H9 (cell line): ENCODE results near the gene TRIM2. TPM values are rescaled to one million over a fixed set of nuclear protein-coding genes. Genes with fewer than 3 reads are reported as not detected.

Experiments used
- DNase-seq: peaks from one replicate; pipeline ENCODE4 v3.0.0-alpha.2; 2017
- H2AFZ ChIP-seq: one replicate; pipeline ENCODE4 v1.6.1; 2013; ENCODE audit warnings: mild to moderate bottlenecking, low read length, control low read depth, moderate library complexity
- H2AK5ac ChIP-seq: 2 replicates; pipeline ENCODE4 v1.6.1; 2013; ENCODE audit warnings: low read length, control low read depth, mixed read lengths; ENCODE audit not compliant: insufficient read length
- H2BK120ac ChIP-seq: one replicate; pipeline ENCODE4 v1.6.1; 2013; ENCODE audit warnings: low read depth, mild to moderate bottlenecking, low read length, control low read depth, inconsistent platforms; ENCODE audit not compliant: poor library complexity, severe bottlenecking
- H2BK12ac ChIP-seq: 2 replicates; pipeline ENCODE4 v1.6.1; 2013; ENCODE audit warnings: low read length, control low read depth, mixed read lengths, low read depth; ENCODE audit not compliant: insufficient read length
- H2BK15ac ChIP-seq: 2 replicates; pipeline ENCODE4 v1.6.1; 2013; ENCODE audit warnings: low read depth, low read length, control low read depth
- H2BK20ac ChIP-seq: one replicate; pipeline ENCODE4 v1.6.1; 2013; ENCODE audit warnings: low read depth, mild to moderate bottlenecking, low read length, control low read depth, inconsistent platforms; ENCODE audit not compliant: poor library complexity, severe bottlenecking
- H2BK5ac ChIP-seq: 2 replicates; pipeline ENCODE4 v1.6.1; 2013; ENCODE audit warnings: low read length, control low read depth, mixed read lengths; ENCODE audit not compliant: insufficient read length
- H3K14ac ChIP-seq: 2 replicates; pipeline ENCODE4 v1.6.1; 2013; ENCODE audit warnings: low read length, control low read depth; ENCODE audit not compliant: insufficient read depth
- H3K18ac ChIP-seq: 2 replicates; pipeline ENCODE4 v1.6.1; 2013; ENCODE audit warnings: low read depth, mild to moderate bottlenecking, mixed read lengths, low read length, control low read depth; ENCODE audit not compliant: insufficient read length
- H3K23ac ChIP-seq: 2 replicates; pipeline ENCODE4 v1.6.1; 2013; ENCODE audit warnings: low read length, control low read depth, mixed read lengths, low read depth; ENCODE audit not compliant: insufficient read length
- H3K23me2 ChIP-seq: 2 replicates; pipeline ENCODE4 v1.6.1; 2013; ENCODE audit warnings: low read depth, mild to moderate bottlenecking, mixed read lengths, low read length, control low read depth; ENCODE audit not compliant: insufficient read length, poor library complexity, severe bottlenecking
- H3K27ac ChIP-seq: 2 replicates; pipeline ENCODE4 v1.5.1; 2013; ENCODE audit warnings: low read length, control low read depth, mixed read lengths, low read depth; ENCODE audit not compliant: insufficient read length
- H3K27me3 ChIP-seq: 2 replicates; pipeline ENCODE4 v1.6.1; 2013; ENCODE audit warnings: low read length, control low read depth, inconsistent platforms; ENCODE audit not compliant: insufficient read depth
- H3K4ac ChIP-seq: 2 replicates; pipeline ENCODE4 v1.6.1; 2013; ENCODE audit warnings: low read depth, mild to moderate bottlenecking, control low read depth, inconsistent platforms, low read length, moderate library complexity
- H3K4me1 ChIP-seq: 2 replicates; pipeline ENCODE4 v1.6.1; 2013; ENCODE audit warnings: low read length, control low read depth, inconsistent platforms; ENCODE audit not compliant: insufficient read depth
- H3K4me2 ChIP-seq: 2 replicates; pipeline ENCODE4 v1.6.1; 2013; ENCODE audit warnings: low read length, control low read depth, mixed read lengths; ENCODE audit not compliant: insufficient read length, insufficient read depth
- H3K56ac ChIP-seq: 2 replicates; pipeline ENCODE4 v1.6.1; 2013; ENCODE audit warnings: low read depth, mild to moderate bottlenecking, mixed read lengths, low read length, control low read depth; ENCODE audit not compliant: insufficient read length
- H3K79me1 ChIP-seq: 2 replicates; pipeline ENCODE4 v1.6.1; 2013; ENCODE audit warnings: low read depth, mild to moderate bottlenecking, moderate library complexity, low read length, control low read depth, inconsistent platforms; ENCODE audit not compliant: insufficient read depth, poor library complexity, severe bottlenecking
- H3K79me2 ChIP-seq: 2 replicates; pipeline ENCODE4 v1.6.1; 2013; ENCODE audit warnings: low read length, control low read depth, inconsistent platforms; ENCODE audit not compliant: insufficient read depth
- H3K9ac ChIP-seq: 2 replicates; pipeline ENCODE4 v1.6.1; 2013; ENCODE audit warnings: low read length, control low read depth, mixed read lengths; ENCODE audit not compliant: insufficient read length; ENCODE audit errors: extremely low read depth
- H3K9me3 ChIP-seq: one replicate; pipeline ENCODE4 v1.6.1; 2013; ENCODE audit warnings: low read depth, low read length, inconsistent platforms; ENCODE audit not compliant: control insufficient read depth
- H3T11ph ChIP-seq: one replicate; pipeline ENCODE4 v1.6.1; 2013; ENCODE audit warnings: mild to moderate bottlenecking, low read length, control low read depth, inconsistent platforms
- H4K20me1 ChIP-seq: one replicate; pipeline ENCODE4 v1.6.1; 2013; ENCODE audit not compliant: control insufficient read depth, insufficient read length, insufficient read depth
- H4K5ac ChIP-seq: 2 replicates; pipeline ENCODE4 v1.6.1; 2013; ENCODE audit warnings: low read depth, mild to moderate bottlenecking, mixed read lengths, low read length, control low read depth; ENCODE audit not compliant: insufficient read length
- H4K8ac ChIP-seq: replicated peaks from 2 replicates; pipeline ENCODE4 v1.6.1; 2013; ENCODE audit warnings: low read length, control low read depth, mixed read lengths, low read depth; ENCODE audit not compliant: insufficient read length
- H4K91ac ChIP-seq: 2 replicates; pipeline ENCODE4 v1.6.1; 2013; ENCODE audit warnings: low read depth, mild to moderate bottlenecking, moderate library complexity, mixed read lengths, low read length, control low read depth; ENCODE audit not compliant: insufficient read length
- H3K27ac Mint-ChIP-seq, 3 experiments: 2 replicates in 2 of 3; 3 replicates in 1 of 3; pipeline ENCODE4 v1.8.0; 2020 to 2021; ENCODE audit warnings: mixed read lengths in 3 of 3, mild to moderate bottlenecking in 1 of 3, moderate library complexity in 1 of 3
- H3K27me3 Mint-ChIP-seq: 2 replicates; pipeline ENCODE4 v1.8.0; 2021; ENCODE audit warnings: low read depth, mild to moderate bottlenecking, moderate library complexity, mixed read lengths
- H3K36me3 Mint-ChIP-seq, 3 experiments: 2 replicates in 2 of 3; 3 replicates in 1 of 3; pipeline ENCODE4 v1.8.0; 2020 to 2021; ENCODE audit warnings: low read depth in 3 of 3, mixed read lengths in 3 of 3; ENCODE audit not compliant: insufficient read depth in 1 of 3
- H3K4me1 Mint-ChIP-seq, 2 experiments: 2 replicates each; pipeline ENCODE4 v1.8.0; 2020; ENCODE audit warnings: mixed read lengths in 2 of 2
- H3K4me3 Mint-ChIP-seq, 2 experiments: 2 replicates in 1 of 2; 3 replicates in 1 of 2; pipeline ENCODE4 v1.8.0; 2020 to 2021; ENCODE audit warnings: mild to moderate bottlenecking in 2 of 2, mixed read lengths in 2 of 2, moderate library complexity in 1 of 2
- H3K9me3 Mint-ChIP-seq, 2 experiments: 2 replicates in 1 of 2; 3 replicates in 1 of 2; pipeline ENCODE4 v1.8.0; 2020; ENCODE audit warnings: mild to moderate bottlenecking in 2 of 2, mixed read lengths in 2 of 2, moderate library complexity in 1 of 2
- WGBS: extraction: QIAGEN DNeasy Blood & Tissue Kit; methylation state at CpG from one replicate; pipeline ENCODE4 v1.1.7; 2013; ENCODE audit warnings: missing lambda C conversion rate, low lambda C conversion rate, mixed read lengths; ENCODE audit not compliant: insufficient read length; ENCODE audit errors: extremely low coverage; 5-methylcytosine and 5-hydroxymethylcytosine counted together
- total RNA-seq: library from RNA; stranded (reverse); gene quantifications from 2 replicates; pipeline ENCODE4 v1.2.1, GENCODE V29; 2021
- TF ChIP-seq, protein P1 (sequence below): fragments of 200-600 bp; sonication (generic); conservative IDR thresholded peaks from 3 replicates; pipeline ENCODE4 v1.8.0; 2021; ENCODE audit warnings: antibody characterized with exemption, mild to moderate bottlenecking

Gene TRIM2
- total RNA-seq, 1 experiment from 2014 or later: 28.9 TPM

DNA sequence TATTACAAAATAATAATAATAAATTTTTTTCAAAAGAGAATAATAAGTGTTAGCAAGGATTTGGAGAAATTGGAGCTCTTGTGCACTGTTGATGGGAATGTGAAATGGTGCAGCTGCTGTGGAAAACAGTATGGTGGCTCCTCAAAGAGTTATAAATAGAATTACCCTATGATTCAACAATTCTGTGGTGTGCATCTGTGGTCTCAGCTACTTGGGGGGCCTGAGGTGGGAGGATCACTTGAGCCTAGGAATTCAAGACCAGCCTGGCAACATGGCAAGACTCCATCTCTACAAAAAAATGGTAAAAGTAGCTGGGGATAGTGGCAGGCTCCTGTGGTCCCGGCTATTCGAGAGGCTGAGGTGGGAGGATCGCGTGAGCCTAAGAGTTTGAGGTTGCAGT lies 159.8 kb downstream of the TRIM2 start:
- Histone ChIP-seq H3T11ph (no peak overlapping the region), H3K23ac (no peak overlapping the region), H2BK5ac (no peak overlapping the region), H2BK12ac (no peak overlapping the region), H4K8ac (no peak overlapping the region), H3K27me3 (no peaks in the 10 kb centered on the region), H3K4me1 (no peaks in the 10 kb centered on the region), H3K23me2 (no peaks in the 10 kb centered on the region), H4K5ac (no peak overlapping the region), H2AFZ (no peak overlapping the region), H4K20me1 (no peaks in the 10 kb centered on the region), H3K18ac (no peak overlapping the region), H3K9me3 (no peaks in the 10 kb centered on the region), H3K27ac (no peak overlapping the region), H2BK15ac (no peak overlapping the region), H3K14ac (no peak overlapping the region), H3K9ac (no peak overlapping the region), H3K79me2 (no peaks in the 10 kb centered on the region), H4K91ac (no peak overlapping the region), H2BK120ac (no peak overlapping the region), H3K79me1 (no peaks in the 10 kb centered on the region), H2AK5ac (no peak overlapping the region), H3K4ac (no peak overlapping the region), H3K4me2 (no peak overlapping the region), H2BK20ac (no peak overlapping the region), H3K56ac (no peak overlapping the region)
- Mint-ChIP-seq H3K36me3 (peaks cover 23 to 66% (median 51%) of the 10 kb centered on the region in 3 experiments; a peak in 6 of 7 replicates), H3K9me3 (no peaks in the 10 kb centered on the region), H3K4me1 (no peaks in the 10 kb centered on the region), H3K27me3 (no peaks in the 10 kb centered on the region), H3K4me3 (no peak overlapping the region), H3K27ac (no peak overlapping the region)
- TF ChIP-seq, protein P1, sequence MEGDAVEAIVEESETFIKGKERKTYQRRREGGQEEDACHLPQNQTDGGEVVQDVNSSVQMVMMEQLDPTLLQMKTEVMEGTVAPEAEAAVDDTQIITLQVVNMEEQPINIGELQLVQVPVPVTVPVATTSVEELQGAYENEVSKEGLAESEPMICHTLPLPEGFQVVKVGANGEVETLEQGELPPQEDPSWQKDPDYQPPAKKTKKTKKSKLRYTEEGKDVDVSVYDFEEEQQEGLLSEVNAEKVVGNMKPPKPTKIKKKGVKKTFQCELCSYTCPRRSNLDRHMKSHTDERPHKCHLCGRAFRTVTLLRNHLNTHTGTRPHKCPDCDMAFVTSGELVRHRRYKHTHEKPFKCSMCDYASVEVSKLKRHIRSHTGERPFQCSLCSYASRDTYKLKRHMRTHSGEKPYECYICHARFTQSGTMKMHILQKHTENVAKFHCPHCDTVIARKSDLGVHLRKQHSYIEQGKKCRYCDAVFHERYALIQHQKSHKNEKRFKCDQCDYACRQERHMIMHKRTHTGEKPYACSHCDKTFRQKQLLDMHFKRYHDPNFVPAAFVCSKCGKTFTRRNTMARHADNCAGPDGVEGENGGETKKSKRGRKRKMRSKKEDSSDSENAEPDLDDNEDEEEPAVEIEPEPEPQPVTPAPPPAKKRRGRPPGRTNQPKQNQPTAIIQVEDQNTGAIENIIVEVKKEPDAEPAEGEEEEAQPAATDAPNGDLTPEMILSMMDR: no peak
- no CpG with 5 or more reads among the region's 4 CpGs for WGBS
- DNase-seq: no peak
